Fibroblast of pulmonary artery (primary cell): ENCODE measurements around the gene RAB3D.
A peak's percentile ranks its signal among the peaks of the same experiment; 100 is the strongest.

Experiments
- DNase-seq: peaks from one replicate; pipeline ENCODE4 v3.0.0-alpha.2; 2010; ENCODE audit warnings: low read depth
- H3K4me3 ChIP-seq: replicated peaks from 2 replicates; pipeline ENCODE4 v1.5.1; 2011; ENCODE audit warnings: low read depth, mild to moderate bottlenecking, control low read depth, low read length, moderate library complexity
- TF ChIP-seq, protein P1 (sequence below): IDR thresholded peaks from 2 replicates; pipeline ENCODE4 v1.5.1; 2011; ENCODE audit warnings: mild to moderate bottlenecking, control low read depth, low read length, inconsistent platforms; ENCODE audit errors: missing control alignments

The RAB3D gene

DNA sequence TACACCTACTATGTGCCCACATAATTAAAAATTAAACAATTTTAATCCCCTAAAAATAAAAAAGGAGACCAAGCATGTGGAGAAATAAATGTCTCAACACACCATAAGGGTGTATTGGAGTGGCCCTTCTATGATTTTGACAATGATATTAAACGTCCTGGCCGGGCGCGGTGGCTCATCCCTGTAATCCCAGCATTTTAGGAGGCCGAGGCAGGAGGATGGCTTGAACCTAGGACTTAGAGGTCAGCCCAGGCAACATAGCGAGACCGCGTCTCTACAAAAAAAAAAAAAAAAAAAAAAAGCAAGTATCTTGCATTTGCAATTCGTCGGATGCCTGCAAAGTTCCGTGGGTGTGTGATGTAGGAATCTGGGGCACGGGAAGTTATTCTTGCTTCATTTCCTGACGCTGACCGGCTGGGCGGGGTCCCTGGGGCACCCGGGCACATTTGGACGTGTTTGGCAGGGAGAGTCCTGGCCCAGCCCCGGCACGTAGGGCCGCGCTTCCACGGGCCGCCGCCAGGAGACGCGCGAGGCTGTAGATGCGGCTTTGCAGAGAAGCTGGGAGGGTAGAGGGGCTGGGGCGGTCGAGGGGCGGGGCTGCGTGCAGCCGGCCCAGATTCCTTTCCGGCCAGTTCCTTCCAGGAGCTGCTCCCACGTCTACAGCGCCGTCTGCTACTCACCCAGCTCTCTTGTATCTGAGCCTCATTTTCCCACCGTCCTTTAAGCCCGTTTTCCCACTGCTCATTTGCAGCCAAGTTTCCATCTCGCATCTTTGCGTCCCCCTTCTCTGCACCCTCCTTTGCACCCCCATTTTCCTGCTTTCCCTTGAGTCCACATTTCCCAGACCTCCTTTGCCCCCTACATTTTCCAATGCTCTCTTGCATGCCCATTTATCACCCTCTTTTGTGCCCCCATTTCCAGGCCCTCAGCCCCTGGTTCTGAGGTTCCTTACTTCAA is 45.7 kb downstream of the RAB3D start:
- H3K4me3 ChIP-seq, result peak overlapping the region; percentile 28
- peak; percentile 97 for DNase-seq
- TF ChIP-seq, protein P1, sequence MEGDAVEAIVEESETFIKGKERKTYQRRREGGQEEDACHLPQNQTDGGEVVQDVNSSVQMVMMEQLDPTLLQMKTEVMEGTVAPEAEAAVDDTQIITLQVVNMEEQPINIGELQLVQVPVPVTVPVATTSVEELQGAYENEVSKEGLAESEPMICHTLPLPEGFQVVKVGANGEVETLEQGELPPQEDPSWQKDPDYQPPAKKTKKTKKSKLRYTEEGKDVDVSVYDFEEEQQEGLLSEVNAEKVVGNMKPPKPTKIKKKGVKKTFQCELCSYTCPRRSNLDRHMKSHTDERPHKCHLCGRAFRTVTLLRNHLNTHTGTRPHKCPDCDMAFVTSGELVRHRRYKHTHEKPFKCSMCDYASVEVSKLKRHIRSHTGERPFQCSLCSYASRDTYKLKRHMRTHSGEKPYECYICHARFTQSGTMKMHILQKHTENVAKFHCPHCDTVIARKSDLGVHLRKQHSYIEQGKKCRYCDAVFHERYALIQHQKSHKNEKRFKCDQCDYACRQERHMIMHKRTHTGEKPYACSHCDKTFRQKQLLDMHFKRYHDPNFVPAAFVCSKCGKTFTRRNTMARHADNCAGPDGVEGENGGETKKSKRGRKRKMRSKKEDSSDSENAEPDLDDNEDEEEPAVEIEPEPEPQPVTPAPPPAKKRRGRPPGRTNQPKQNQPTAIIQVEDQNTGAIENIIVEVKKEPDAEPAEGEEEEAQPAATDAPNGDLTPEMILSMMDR, result peak; percentile 86

DNA sequence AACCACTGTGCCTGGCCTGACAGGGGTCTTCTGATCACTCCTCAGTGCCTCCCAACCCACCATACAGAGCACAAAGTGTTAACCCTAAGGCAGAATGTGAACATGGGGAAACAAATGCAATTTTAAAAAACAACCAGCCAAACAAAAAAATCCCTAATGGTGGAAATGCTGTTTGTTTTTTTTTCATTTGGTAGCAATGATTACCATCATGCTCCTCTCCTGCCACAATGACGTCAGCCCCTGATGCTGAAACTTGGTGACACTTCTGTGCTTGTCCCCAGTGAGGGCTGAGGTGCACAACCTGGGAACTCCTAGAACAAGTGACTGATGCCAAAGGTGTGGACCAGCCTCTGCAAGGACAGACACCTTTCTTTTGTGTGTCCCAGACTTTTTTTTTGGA is 47.5 kb downstream of the RAB3D start:
- TF ChIP-seq, protein P1, result no peak
- H3K4me3 ChIP-seq, result no peak overlapping the region
- no peak for DNase-seq

DNA sequence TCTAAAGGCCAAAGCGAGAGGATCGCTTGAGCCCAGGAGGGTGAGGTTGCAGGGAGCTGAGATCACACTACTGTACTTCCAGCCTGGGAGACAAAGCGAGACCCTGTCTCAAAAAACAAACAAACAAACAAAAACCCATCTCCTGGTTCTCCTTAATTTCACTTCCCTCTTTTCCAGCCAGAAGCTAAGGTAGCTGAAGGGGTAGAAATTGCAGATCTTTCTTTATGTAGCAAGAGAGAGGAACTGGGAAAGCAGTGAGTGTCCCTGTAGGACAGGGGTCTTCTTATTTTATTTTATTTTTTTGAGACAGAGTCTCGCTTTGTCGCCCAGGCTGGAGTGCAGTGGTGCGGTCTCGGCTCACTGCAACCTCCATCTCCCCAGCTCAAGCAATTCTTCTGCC is 48.0 kb downstream of the RAB3D start:
- no peak overlapping the region for H3K4me3 ChIP-seq
- TF ChIP-seq, protein P1, result no peak
- no peak for DNase-seq

DNA sequence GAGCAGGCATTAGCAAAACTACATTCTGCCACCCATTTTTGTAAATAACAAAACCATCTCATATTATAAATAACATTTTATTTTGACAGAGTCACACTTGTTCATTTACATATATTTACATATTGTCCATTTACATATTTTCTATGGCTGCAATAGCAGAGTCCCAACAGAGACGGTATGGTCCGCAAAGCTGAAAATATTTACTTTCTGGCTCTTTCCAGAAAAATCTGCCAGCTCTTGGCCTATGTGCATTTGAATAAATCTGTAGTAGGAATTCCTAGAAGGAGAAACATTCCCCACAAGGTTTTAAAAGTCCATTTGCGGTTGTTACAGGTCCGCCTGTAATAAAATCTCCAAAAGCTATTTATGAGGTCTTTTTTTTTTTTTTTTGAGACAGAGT is 49.2 kb downstream of the RAB3D start:
- H3K4me3 ChIP-seq, result no peak overlapping the region
- DNase-seq, result no peak
- TF ChIP-seq, protein P1, result no peak

DNA sequence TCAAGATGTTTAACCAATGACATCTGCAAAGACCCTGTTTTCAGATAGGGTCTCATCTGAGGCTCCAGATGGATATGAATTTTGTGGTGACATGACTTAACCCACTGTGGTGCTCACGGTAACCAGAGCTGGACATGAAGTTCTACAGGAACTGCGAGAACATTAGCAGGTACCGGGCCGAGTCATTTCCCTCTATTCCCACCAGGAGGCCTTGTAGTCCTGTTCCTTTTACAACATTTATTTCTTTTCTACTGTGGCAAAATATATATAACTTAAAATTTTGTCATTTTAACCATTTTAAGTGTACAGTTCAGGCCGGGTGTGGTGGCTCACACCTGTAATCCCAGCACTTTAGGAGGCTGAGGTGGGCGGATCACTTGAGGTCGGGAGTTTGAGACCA is 51.1 kb downstream of the RAB3D start:
- TF ChIP-seq, protein P1, result peak; percentile 64
- peak; percentile 61 for DNase-seq
- no peak overlapping the region for H3K4me3 ChIP-seq

DNA sequence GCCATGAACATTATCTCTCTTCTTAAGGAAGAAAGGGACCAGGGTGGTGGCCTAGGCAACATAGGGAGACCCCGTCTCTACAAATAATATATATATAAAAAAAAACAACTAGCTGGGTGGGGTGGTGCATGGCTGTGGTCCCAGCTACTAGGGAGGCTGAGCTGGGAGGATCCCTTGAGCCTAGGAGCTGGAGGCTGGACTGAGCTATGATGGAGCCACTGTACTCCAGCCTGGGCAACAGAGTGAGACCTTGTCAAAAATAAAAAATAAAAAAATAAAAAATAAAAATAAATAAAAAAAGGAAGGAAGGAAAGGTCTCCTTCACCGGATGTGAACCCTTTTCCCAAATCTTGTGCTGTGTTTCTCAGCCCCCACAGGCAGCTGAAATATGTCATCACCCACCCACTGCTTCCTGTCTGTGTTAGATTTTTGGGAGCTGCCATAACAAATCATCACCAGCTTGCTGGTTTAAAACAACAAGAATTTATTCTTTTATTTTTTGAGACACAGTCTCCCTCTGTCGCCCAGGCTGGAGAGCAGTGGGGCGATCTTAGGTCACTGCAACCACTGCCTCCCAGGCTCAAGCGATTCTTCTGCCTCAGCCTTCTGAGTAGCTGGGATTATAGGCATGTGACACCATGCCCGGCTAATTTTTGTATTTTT is 53.0 kb downstream of the RAB3D start:
- TF ChIP-seq, protein P1, result peak; percentile 33
- peak; percentile 86 for DNase-seq
- no peak overlapping the region for H3K4me3 ChIP-seq

DNA sequence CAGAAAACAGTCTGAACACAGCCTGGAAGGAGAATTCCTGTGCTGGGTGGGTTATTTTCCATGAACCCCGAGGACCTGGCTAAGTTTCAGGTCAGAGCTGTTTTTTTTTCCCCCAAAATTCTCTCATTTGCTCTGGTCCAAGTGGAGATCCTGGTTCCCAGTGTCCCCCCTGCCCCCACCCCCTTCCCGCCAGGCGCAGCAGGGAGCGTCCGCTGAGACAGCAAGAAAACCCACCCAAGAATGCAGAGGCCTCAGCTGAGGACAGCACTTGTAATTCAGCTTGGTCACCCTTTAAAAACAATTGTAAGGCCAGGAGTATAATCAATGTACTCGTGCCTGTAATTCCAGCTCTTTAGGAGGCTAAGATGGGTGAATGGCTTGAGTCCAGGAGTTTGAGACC is 54.9 kb downstream of the RAB3D start:
- TF ChIP-seq, protein P1, result no peak
- DNase-seq, result no peak
- no peak overlapping the region for H3K4me3 ChIP-seq
